HepG2 (cell line): ENCODE results near the gene DLX1. TPM values are rescaled to one million over a fixed set of nuclear protein-coding genes. Genes with fewer than 3 reads are reported as not detected.

ENCODE experiments used
- ARNTL ChIP-seq: sonication (generic); formaldehyde crosslinking; IDR thresholded peaks from 2 replicates; pipeline ENCODE4 v1.4.0; 2020; ENCODE audit warnings: mild to moderate bottlenecking, missing genetic modification reagents
- CENPBD1 ChIP-seq: sonication (generic); formaldehyde crosslinking; IDR thresholded peaks from 2 replicates; pipeline ENCODE4 v1.8.0; 2022; ENCODE audit warnings: missing genetic modification reagents, low read depth, mild to moderate bottlenecking, borderline replicate concordance
- GATAD2A ChIP-seq: IDR thresholded peaks from 2 replicates; pipeline ENCODE4 v1.6.1; 2016
- GMEB1 ChIP-seq: sonication (generic); formaldehyde crosslinking; IDR thresholded peaks from 2 replicates; pipeline ENCODE4 v1.5.1; 2020; ENCODE audit warnings: missing genetic modification reagents, mild to moderate bottlenecking, borderline replicate concordance
- GZF1 ChIP-seq: sonication (generic); formaldehyde crosslinking; IDR thresholded peaks from 2 replicates; pipeline ENCODE4 v1.5.1; 2020; ENCODE audit warnings: mild to moderate bottlenecking, missing genetic modification reagents
- HHEX ChIP-seq: IDR thresholded peaks from 2 replicates; pipeline ENCODE4 v1.6.1; 2016; ENCODE audit warnings: control low read depth
- IRX3 ChIP-seq: sonication (generic); formaldehyde crosslinking; IDR thresholded peaks from 2 replicates; pipeline ENCODE4 v1.8.1; 2023; ENCODE audit warnings: mild to moderate bottlenecking, low read depth, missing genetic modification reagents, borderline replicate concordance
- KDM2A ChIP-seq: sonication (generic); formaldehyde crosslinking; IDR thresholded peaks from 2 replicates; pipeline ENCODE4 v1.4.0; 2020; ENCODE audit warnings: low read depth, missing genetic modification reagents, borderline replicate concordance
- KLF16 ChIP-seq, 2 experiments: sonication (generic) in 1 of 2; formaldehyde crosslinking in 1 of 2; IDR thresholded peaks; 2 replicates each; pipeline versions ENCODE4 v1.6.1 to v1.8.0; 2016 to 2023; ENCODE audit warnings: missing genetic modification reagents in 2 of 2, missing compliant biosample characterization in 1 of 2
- MAZ ChIP-seq, 2 experiments: sonication (generic) in 1 of 2; formaldehyde crosslinking in 1 of 2; IDR thresholded peaks; 2 replicates each; pipeline versions ENCODE4 v1.5.0 to v1.6.1; 2012 to 2020; ENCODE audit warnings: low read depth in 2 of 2, mild to moderate bottlenecking in 2 of 2, borderline replicate concordance in 1 of 2, improper control_type of control experiment in 1 of 2, low read length in 1 of 2, missing genetic modification reagents in 1 of 2, moderate library complexity in 1 of 2
- MBD4 ChIP-seq: IDR thresholded peaks from 2 replicates; pipeline ENCODE4 v1.6.1; 2012; ENCODE audit warnings: low read length, inconsistent platforms, borderline replicate concordance
- MBNL3 ChIP-seq: fragments of 250-450 bp; sonication (Bioruptor Pico); conservative IDR thresholded peaks from 2 replicates; pipeline ENCODE4 v1.8.0; 2022; ENCODE audit warnings: mild to moderate bottlenecking, inconsistent platforms
- NFE2L2 ChIP-seq: fragments of 150-350 bp; IDR thresholded peaks from 2 replicates; pipeline ENCODE4 v1.6.1; 2014; ENCODE audit warnings: low read length
- PHF20 ChIP-seq: sonication (generic); formaldehyde crosslinking; IDR thresholded peaks from 2 replicates; pipeline ENCODE4 v1.5.0; 2020; ENCODE audit warnings: mild to moderate bottlenecking, missing genetic modification reagents
- PLSCR1 ChIP-seq: sonication (generic); formaldehyde crosslinking; IDR thresholded peaks from 2 replicates; pipeline ENCODE4 v1.5.0; 2020; ENCODE audit warnings: missing genetic modification reagents, mild to moderate bottlenecking, borderline replicate concordance
- PRMT3 ChIP-seq: sonication (generic); formaldehyde crosslinking; IDR thresholded peaks from 2 replicates; pipeline ENCODE4 v1.8.1; 2022; ENCODE audit warnings: low read depth, mild to moderate bottlenecking, moderate library complexity, missing genetic modification reagents, borderline replicate concordance
- SSRP1 ChIP-seq: IDR thresholded peaks from 2 replicates; pipeline ENCODE4 v1.6.1; 2016; ENCODE audit warnings: control low read depth
- ZBTB34 ChIP-seq: sonication (generic); formaldehyde crosslinking; IDR thresholded peaks from 2 replicates; pipeline ENCODE4 v1.8.0; 2022; ENCODE audit warnings: mild to moderate bottlenecking, missing genetic modification reagents
- ZFP37 ChIP-seq: sonication (generic); formaldehyde crosslinking; IDR thresholded peaks from 2 replicates; pipeline ENCODE4 v1.4.0; 2020; ENCODE audit warnings: missing genetic modification reagents, borderline replicate concordance
- ZMAT3 ChIP-seq: sonication (generic); formaldehyde crosslinking; conservative IDR thresholded peaks from 2 replicates; pipeline ENCODE4 v1.7.0; 2021; ENCODE audit warnings: missing genetic modification reagents
- ZMAT5 ChIP-seq: sonication (generic); formaldehyde crosslinking; IDR thresholded peaks from 2 replicates; pipeline ENCODE4 v1.5.0; 2020; ENCODE audit warnings: mild to moderate bottlenecking, low read depth, missing genetic modification reagents, borderline replicate concordance
- ZNF121 ChIP-seq: sonication (generic); formaldehyde crosslinking; IDR thresholded peaks from 2 replicates; pipeline ENCODE4 v1.5.0; 2020; ENCODE audit warnings: mild to moderate bottlenecking, missing genetic modification reagents
- ZNF180 ChIP-seq: sonication (generic); formaldehyde crosslinking; IDR thresholded peaks from 2 replicates; pipeline ENCODE4 v1.4.0; 2020; ENCODE audit warnings: low read depth, missing genetic modification reagents, borderline replicate concordance
- ZNF530 ChIP-seq: sonication (generic); formaldehyde crosslinking; IDR thresholded peaks from 2 replicates; pipeline ENCODE4 v1.5.0; 2020; ENCODE audit warnings: low read depth, mild to moderate bottlenecking, missing genetic modification reagents
- polyA plus RNA-seq, 8 experiments: library from polyadenylated mRNA; depleted of rRNA in 3 of 8; stranded (reverse) in 7 of 8; unstranded in 1 of 8; fragments of >200 nt; fragmentation: Illumina TruSeq in 4 of 8; extraction: Trizol in 4 of 8; gene quantifications; 2 replicates each; pipeline versions ENCODE4 v1.2.1 to v1.2.3, GENCODE V29; 2011 to 2016; ENCODE audit warnings: low read depth in 4 of 8, missing spikeins in 1 of 8, mixed read lengths in 1 of 8; ENCODE audit not compliant: insufficient read depth in 1 of 8
- total RNA-seq, 5 experiments: library from RNA; depleted of rRNA; stranded (reverse); fragments of >200 nt; fragmentation: Illumina TruSeq; extraction: Trizol; gene quantifications; 2 replicates each; pipeline ENCODE4 v1.2.3, GENCODE V29; 2016; ENCODE audit warnings: low read depth in 1 of 5

Gene DLX1
- total and polyA plus RNA-seq, 2 of the 13 experiments (the other 11 are each of a cell fraction or from before 2014, with no cell fraction given): 0.18 to 0.86 TPM

- TF ChIP-seq NFE2L2 (no peak), PRMT3 (CRISPR knock-in tag) (no peak; the same call in 1 of the 2 replicates), MBNL3 (CRISPR knock-in tag) (no peak), MBD4 (peak; percentile 87; the same call in 1 of the 2 replicates), HHEX (CRISPR knock-in tag) (peak; percentile 82; the same call in 1 of the 2 replicates), PHF20 (CRISPR knock-in tag) (no peak), ZNF530 (no peak), GMEB1 (CRISPR knock-in tag) (peak; percentile 5; the same call in 1 of the 2 replicates), ARNTL (CRISPR knock-in tag) (peak; percentile 41; the same call in 1 of the 2 replicates), ZNF121 (CRISPR knock-in tag) (no peak), GATAD2A (peak; percentile 99), ZMAT5 (CRISPR knock-in tag) (no peak), KDM2A (CRISPR knock-in tag) (0 out of 2 replicates have a peak, but pooled peaks have one; percentile 35), IRX3 (CRISPR knock-in tag) (0 out of 2 replicates have a peak, but pooled peaks have one; percentile 28), ZMAT3 (peak; percentile 76), MAZ (IDR thresholded peaks at IDR 0.05; ENCODE audit: borderline replicate concordance, low read depth, low read length) (peak; percentile 64; the same call in 1 of the 2 replicates), MAZ (CRISPR knock-in tag; IDR thresholded peaks at IDR 0.05; ENCODE audit: low read depth) (peak; percentile 46; the same call in 1 of the 2 replicates), ZNF180 (CRISPR knock-in tag) (no peak), SSRP1 (no peak; the same call in 1 of the 2 replicates), ZBTB34 (CRISPR knock-in tag) (peak; percentile 92), PLSCR1 (CRISPR knock-in tag) (no peak), ZFP37 (CRISPR knock-in tag) (no peak), KLF16 (CRISPR knock-in tag; IDR thresholded peaks at IDR 0.05) (peak in 1 of 2 experiments; percentile 75; a peak in 1 of 4 replicates), CENPBD1 (CRISPR knock-in tag) (no peak), GZF1 (no peak)
Observed at GRCh38 chr2:172052000-172052983, 33.0 kb upstream of the DLX1 start (continued).
